22Rv1 (cell line): ENCODE measurements around the gene UBE2K.

Experiments
- H3K27ac ChIP-seq: fragments of 450-650 bp; 2 replicates; pipeline ENCODE4 v1.5.1; 2017
- CTCF ChIP-seq: fragments of 450-650 bp; IDR thresholded peaks from 2 replicates; pipeline ENCODE4 v1.5.1; 2017; ENCODE audit warnings: mild to moderate bottlenecking
- ZFX ChIP-seq: fragments of 450-650 bp; IDR thresholded peaks from 2 replicates; pipeline ENCODE4 v1.6.1; 2017; ENCODE audit warnings: antibody characterized with exemption, borderline replicate concordance

The UBE2K gene

GRCh38 chr4:39741401-39741800 lies 43.5 kb downstream of the UBE2K start:
- no peak overlapping the region for H3K27ac ChIP-seq
- no peak for TF ChIP-seq ZFX
- TF ChIP-seq CTCF: no peak

- TF ChIP-seq CTCF (no peak), ZFX (no peak)
- H3K27ac ChIP-seq: no peak overlapping the region
Measured at GRCh38 chr4:39745920-39746319, 48.0 kb downstream of the UBE2K start.

- no peak overlapping the region for H3K27ac ChIP-seq
- TF ChIP-seq ZFX (no peak), CTCF (no peak)
Measured at GRCh38 chr4:39750216-39750615, 52.3 kb downstream of the UBE2K start.

- no peak overlapping the region for H3K27ac ChIP-seq
- TF ChIP-seq CTCF (no peak), ZFX (no peak)
Measured at GRCh38 chr4:39754309-39754708, 56.4 kb downstream of the UBE2K start.

- TF ChIP-seq CTCF (no peak), ZFX (no peak)
- no peak overlapping the region for H3K27ac ChIP-seq
Measured at GRCh38 chr4:39756159-39756558, 58.2 kb downstream of the UBE2K start.

- TF ChIP-seq CTCF (no peak), ZFX (no peak)
- no peak overlapping the region for H3K27ac ChIP-seq
Measured at GRCh38 chr4:39758176-39758575, 60.2 kb downstream of the UBE2K start.

GRCh38 chr4:39759569-39759968 lies 61.6 kb downstream of the UBE2K start:
- H3K27ac ChIP-seq: no peak overlapping the region
- TF ChIP-seq CTCF (no peak), ZFX (no peak)
